ENCODE results near the gene TMEM240.
"Not testable (repeated sequence)": the region's sequence is repeated elsewhere in the genome, so short reads cannot be mapped to it uniquely, and the experiment has no call there.

The TMEM240 gene

DNA sequence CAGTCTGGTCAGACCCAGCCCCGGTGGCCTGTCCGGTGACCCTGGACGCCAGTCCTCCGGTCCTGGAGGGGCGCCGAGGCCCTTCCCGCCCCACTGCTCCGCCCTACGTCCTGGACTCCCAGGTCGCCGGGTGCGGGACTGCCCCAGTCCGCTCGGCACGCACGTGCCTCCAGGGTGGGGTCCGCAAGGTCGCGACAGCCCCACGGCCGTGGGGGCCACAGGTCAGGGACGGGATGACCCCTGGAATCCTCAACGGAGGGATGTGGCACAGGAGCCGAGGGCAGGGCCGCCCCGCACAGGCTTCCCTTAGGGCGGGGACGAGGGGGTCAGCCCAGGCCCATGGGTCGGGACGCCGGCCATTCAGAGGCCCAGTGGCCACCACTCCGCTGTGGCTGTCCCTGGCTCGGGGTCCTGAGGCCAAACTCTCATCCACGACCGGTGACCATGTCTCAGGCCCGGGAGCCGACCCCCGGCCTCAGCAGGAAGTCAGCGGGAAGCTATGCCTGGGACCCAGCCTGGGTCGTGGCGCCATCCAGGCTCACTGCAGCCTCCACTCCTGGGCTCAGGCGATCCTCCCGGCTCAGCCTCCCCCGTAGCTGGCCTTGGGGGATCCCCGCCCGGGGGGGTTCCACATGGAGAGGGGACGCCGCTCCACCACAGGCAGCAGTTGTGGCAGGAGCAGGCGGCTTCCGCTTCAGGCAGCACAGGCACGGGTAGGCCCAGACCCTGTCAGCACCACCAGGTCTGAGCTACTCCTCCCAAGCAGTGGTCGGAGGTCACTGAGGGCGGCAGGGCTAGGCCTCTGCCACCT lies 599 bp upstream of the TMEM240 start:
- no peak for DNase-seq (ENCODE audit: low read depth in 2 of 2)

GRCh38 chr1:1539310-1540089 lies 924 bp downstream of the TMEM240 start:
- no peak for DNase-seq (ENCODE audit: low read depth in 2 of 2)

GRCh38 chr1:1538989-1539309 lies 1.5 kb downstream of the TMEM240 start:
- no peak for DNase-seq (ENCODE audit: low read depth in 2 of 2)

DNA sequence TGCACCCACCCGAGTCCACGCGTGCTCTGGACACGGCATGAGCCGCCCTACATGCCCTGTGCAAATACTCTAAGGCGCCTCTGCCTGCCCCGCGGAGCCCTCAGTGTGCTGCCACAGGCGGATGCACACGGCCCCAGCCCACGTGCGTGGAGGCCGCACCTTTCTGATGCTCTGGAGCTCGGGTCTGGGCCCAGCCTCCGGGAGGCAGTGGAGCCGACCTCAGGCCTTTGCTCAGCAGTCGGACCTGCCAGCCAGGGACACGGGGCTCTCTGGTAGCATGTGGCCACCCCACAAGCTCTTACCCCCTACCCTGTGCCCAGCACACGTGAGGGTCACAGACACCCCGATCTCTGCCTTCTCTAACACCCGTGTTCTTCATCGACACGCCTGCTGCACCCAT lies 2.1 kb downstream of the TMEM240 start:
- no peak for DNase-seq (ENCODE audit: low read depth in 2 of 2)

- DNase-seq (ENCODE audit: low read depth in 2 of 2): no peak
These were observed 2.7 kb downstream of the TMEM240 start for GRCh38 chr1:1537626-1538250.

- no peak for DNase-seq (ENCODE audit: low read depth in 2 of 2)
These were observed 3.4 kb downstream of the TMEM240 start for GRCh38 chr1:1536938-1537546.

DNA sequence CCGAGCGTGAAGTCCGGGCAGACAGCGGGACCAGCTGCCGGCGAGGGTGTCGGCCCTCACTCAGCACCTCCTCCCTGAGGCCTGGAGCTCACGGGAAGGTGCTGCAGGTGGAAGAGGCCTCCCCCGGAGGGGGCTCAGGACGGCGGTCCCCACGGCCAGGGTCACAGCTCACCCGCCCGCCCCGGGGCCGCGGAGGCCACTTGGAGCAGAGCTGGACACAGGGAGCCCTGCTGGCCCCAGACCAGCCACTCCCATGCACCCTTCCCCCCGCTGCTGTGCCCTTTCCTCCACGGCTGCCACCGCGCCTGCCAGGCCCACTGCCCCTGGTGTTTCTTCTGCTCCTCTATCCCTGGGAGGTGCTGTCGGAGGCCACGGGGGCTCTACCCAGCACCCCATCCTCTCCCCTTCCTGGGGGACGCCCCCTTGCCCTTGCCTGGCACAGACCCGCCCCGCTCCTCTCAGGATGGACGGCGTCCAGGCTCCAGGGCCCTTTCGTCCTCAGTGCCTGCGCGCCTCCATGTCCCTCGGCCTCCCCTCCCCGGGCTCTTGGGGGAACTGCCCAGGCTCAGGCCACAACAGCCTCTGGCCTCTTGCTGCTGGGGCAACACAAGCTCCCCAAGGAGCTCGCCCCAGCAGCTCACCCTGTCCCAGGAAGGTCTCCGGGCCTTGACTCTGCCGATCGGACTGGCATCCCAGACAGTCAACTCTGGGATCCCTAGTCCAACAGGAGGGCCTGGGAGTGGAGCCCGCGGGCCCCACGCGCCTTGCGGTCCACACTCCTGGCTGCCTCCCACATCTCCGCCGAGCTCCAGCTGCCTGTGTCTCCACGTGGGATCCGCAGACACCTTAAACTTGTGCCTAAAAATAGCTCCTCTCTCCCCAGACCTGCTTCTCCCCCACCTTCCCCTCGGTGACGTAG lies 4.1 kb downstream of the TMEM240 start:
- DNase-seq (ENCODE audit: low read depth in 2 of 2): no peak

DNA sequence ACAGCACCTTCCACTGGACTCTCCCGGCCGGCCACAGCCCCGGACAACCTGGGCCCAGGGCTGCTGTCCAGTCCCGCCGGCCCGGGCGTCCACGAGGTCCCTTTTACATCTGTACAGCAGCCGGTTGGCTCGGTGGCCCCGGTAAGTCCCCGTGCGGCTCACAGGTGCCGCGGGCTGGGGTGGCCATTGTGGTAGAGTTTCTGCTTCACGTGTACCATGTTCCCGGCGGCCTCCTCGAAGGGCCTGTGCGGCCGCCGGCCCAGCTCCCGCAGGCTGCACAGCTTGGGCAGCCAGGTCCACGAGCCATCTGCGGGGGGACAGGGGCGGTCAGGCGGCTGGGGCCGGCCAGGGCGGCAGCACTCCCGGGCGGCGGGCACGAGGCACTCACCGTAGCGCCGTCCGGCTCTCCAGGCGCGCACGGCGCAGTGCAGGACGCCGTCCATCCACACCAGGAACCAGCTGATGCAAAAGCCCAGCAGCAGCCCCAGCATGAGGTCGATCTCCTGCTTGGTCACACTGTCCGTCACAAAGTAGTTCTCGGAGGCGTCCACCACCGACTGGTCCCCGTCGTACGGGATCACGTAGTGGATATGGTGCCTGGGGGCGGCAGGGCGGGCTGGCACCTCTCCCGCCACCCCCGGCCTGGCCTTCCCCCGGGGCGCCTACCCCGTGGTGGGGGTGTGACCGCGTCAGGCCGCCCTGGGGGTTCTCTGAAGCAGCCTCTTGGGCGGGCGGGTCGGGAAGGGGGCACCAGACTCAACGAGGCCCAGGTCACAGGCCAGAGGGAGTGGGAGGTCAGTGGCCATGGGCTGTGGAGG lies 5.0 kb downstream of the TMEM240 start:
- no peak for DNase-seq (ENCODE audit: low read depth in 2 of 2)

DNA sequence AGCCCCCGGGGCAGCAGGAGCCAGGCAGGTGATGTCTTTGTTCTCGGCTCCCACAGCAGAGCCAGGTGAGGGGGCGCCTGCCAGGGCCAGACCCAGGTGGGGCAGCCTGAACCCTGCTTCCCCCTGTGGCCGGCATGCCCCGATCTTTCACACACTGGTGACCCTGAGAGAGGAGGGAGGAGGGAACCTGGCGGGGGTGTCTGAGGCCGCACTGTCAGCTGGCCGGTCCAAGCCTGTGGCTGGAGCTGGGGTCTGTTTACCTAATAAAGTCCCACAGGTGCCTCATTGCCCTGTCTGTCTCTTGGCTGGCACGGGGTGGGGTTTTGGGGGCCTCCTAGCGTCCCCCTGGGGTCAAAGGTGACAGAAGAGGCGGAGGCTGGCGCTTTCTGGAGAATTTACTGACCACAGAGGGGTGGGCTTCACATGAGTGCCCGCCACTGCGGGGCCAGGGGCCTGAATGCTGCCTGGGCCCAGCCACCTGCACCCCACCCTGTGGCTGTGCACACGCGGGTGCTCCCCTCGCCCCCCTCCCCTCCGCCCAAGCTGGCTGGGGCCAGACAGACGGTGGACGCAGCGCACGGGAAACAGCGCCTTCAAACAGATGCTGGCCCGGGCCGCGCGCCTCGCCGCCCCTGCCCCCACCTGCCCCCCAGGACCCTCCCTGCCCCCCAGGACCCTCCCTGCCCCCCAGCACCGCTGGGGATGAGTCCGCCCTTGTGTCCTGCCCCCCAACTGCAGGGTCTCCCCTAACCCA lies 5.8 kb downstream of the TMEM240 start:
- no peak for DNase-seq (ENCODE audit: low read depth in 2 of 2)

DNA sequence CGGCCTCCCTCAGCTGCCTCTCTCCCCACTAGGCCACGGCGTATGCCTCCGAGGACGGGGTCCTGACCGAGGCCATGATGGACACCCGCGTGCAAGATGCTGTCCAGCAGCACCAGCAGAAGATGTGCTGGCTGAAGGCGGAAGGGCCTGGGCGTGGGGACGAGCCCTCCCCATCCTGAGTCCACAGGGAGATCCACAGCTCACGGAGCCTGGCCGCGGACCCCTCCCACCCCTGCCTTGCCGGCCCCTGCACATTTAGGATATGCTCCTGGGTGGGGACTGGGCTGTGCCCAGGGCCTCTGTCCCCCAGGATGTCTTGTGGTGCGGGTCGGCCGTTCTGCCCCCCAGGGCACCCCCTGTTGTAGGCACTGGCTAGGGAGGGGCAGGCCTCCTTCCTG lies 6.5 kb downstream of the TMEM240 start:
- not testable (repeated sequence) for DNase-seq (ENCODE audit: low read depth in 2 of 2)

DNA sequence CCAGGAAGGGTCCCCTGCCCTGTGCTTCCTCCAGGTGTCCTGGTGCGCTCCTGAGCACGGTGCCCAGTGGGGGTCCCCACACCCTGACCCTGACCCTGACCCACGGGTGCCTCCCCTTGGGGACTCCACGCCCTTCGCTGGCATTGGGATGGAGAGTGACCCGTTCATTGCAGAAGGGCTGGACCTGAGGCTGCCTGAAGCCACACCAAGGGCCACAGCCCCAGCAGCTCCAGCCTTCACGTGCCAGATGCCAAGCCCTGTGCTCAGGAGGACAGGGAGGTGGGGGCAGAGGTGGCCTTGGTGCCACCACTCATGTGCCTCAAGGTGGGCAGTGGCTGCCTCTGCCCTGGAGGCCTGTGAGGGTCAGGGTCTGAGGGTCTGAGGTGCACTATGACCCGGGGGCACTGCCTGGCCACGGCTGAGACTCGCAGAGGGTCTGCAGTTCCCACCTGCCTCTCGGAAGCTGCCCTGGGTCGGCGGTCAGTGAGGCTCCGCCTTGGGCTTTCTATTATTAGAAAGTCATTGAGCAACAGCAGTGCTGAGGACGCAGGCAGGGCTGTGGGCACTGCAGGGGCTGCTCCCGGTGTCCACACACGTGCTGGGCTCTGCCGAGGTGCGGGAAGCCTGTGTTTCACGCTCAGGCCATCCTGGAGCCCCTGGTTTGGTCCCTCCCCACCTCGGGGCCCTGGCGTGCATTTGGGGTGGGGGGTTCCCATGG lies 7.1 kb downstream of the TMEM240 start:
- DNase-seq (ENCODE audit: low read depth in 2 of 2): not testable (repeated sequence)

DNA sequence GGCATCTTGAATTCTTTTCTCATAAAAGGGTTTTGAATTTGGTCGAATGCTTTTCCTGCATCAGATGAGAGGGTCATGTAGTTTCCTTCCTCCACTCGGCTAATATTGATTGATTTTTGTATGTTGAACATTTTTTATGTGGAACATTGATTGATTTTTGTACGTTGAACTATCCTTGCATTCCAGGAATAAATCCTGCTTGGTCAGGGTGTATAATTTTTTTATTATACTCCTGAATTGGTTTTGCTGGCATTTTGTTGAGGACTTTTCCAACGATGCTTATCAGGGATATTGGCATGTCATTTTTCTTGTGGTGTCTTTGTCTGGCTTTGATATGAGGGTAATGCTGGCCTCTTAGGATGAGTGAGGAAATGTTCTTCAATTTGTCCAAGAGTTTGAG lies 8.5 kb downstream of the TMEM240 start:
- DNase-seq (ENCODE audit: low read depth in 2 of 2): no peak

GRCh38 chr1:1529936-1530335 lies 10.5 kb downstream of the TMEM240 start:
- no peak for DNase-seq (ENCODE audit: low read depth in 2 of 2)

DNA sequence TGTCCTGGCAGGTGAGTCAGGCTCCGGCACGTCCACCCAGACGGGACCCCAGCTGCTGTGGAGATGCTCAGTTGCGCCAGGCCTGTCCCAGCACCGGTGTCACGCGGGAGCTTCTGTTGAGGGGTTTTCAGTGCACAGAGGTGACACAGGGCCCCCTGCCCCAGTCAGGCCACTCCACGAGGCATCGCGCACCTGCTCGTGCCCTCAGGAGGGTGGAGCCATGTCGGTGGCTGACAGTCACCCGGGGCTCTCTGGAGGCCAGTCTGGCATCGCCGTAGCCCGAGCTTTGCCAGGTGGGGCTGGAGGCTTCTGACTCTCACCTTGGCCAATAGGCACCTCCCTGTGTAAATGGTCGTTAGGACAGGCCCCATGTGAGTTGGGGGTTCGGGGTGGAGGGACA lies 11.1 kb downstream of the TMEM240 start:
- DNase-seq (ENCODE audit: low read depth in 2 of 2): no peak

GRCh38 chr1:1528301-1529267 lies 11.8 kb downstream of the TMEM240 start:
- no peak for DNase-seq (ENCODE audit: low read depth in 2 of 2)

GRCh38 chr1:1527092-1527816 lies 13.2 kb downstream of the TMEM240 start:
- no peak for DNase-seq (ENCODE audit: low read depth in 2 of 2)

GRCh38 chr1:1526476-1526875 lies 13.9 kb downstream of the TMEM240 start:
- DNase-seq (ENCODE audit: low read depth in 2 of 2): not testable (repeated sequence)
